NCI-H345 treated with DMSO at 0.1 percent for 48 hours (cell line): ENCODE results near the gene RAB8A.
"Not testable (repeated sequence)": the region's sequence is repeated elsewhere in the genome, so short reads cannot be mapped to it uniquely, and the experiment has no call there.

Experiments used
- DNase-seq: peaks from one replicate; lab custom pipeline; 2025; ENCODE audit not compliant: unreplicated experiment; lab: John Stamatoyannopoulos, UW

The RAB8A gene

DNA sequence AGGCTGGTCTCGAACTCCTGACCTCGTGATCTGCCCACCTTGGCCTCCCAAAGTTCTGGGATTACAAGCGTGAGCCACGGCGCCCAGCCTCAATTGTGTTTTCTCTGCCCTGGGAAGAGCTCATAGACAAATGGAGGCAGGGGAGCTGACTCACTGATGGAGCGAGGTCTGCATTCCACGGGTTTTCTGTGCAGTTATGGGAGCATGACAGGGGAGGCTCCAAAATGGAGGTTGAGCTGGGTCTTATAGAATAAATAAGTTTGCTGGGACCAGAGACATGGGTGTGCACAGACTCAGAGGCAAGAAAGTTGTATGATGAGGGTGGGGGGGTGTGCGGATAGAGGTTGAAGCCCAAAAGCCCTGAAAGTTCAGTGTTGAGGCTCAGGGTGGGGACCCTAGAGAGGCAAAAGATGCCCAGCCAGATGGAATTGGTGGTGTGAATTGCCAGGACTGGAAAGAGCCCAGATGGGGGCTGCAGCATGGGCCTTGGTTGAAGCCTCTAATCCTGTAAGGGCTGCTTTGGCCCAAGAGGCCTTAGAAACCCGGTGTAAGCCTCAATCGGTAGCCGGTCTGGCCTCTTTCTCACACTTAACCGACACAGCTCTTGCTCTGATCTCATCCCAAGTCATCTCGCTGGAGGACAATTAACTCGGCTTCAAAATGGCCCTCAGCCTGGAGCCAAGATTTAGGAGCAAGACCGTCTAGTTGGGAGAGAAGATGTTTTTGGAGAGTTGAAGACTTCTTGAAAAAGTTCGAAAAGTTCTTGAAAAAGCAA is 33.5 kb upstream of the RAB8A start:
- DNase-seq, result no peak

- no peak for DNase-seq
Observed at GRCh38 chr19:16078759-16079707, 32.7 kb upstream of the RAB8A start.

DNA sequence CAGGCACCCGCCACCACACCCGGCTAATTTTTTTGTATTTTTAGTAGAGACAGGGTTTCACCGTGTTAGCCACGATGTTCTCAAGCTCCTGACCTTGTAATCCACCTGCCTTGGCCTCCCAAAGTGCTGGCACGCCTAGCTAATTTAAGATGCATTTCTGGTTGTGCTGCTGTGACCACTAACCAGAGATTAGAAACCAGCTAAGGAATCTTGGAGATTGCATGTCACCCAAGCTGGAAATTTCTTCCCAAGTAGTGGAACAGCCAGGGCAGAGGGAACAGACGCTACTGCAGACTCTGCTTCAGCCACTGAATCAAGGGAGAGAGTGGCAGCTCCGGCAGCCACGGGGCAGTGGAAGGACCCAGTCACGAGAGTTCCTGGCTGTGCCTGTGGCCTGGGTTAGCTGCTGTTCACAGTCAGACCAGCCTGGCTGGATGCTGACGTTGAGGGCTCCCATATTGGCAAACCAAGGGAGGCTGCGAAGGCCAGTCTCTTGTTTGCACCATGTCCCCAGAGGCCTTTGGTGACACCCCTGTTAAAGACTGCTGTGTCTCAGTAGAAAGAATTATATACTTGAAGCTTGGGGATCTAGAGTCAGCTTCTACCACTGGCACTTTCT is 27.5 kb upstream of the RAB8A start:
- DNase-seq, result no peak

DNA sequence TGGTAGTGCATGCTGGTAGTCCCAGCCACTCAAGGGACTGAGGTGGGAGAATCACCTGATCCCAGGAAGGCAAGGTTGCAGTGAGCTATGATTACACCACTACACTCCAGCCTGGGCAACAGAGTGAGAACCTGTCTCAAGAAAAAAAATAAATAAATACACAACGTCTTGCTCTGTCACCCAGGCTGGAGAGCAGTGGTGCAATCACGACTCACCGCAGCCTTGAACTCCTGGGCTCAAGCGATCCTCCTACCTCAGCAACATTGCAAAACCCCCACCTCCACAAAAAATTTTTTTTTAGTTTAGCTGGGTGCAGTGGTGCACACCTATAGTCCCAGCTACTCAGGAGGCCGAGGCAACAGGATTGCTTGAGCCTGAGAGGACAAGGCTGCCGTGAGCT is 26.6 kb upstream of the RAB8A start:
- no peak for DNase-seq

GRCh38 chr19:16087404-16087803 is 24.3 kb upstream of the RAB8A start:
- DNase-seq, result not testable (repeated sequence)

GRCh38 chr19:16087940-16088339 is 23.7 kb upstream of the RAB8A start:
- DNase-seq, result no peak

- no peak for DNase-seq
Observed at GRCh38 chr19:16088351-16089009, 23.2 kb upstream of the RAB8A start.

DNA sequence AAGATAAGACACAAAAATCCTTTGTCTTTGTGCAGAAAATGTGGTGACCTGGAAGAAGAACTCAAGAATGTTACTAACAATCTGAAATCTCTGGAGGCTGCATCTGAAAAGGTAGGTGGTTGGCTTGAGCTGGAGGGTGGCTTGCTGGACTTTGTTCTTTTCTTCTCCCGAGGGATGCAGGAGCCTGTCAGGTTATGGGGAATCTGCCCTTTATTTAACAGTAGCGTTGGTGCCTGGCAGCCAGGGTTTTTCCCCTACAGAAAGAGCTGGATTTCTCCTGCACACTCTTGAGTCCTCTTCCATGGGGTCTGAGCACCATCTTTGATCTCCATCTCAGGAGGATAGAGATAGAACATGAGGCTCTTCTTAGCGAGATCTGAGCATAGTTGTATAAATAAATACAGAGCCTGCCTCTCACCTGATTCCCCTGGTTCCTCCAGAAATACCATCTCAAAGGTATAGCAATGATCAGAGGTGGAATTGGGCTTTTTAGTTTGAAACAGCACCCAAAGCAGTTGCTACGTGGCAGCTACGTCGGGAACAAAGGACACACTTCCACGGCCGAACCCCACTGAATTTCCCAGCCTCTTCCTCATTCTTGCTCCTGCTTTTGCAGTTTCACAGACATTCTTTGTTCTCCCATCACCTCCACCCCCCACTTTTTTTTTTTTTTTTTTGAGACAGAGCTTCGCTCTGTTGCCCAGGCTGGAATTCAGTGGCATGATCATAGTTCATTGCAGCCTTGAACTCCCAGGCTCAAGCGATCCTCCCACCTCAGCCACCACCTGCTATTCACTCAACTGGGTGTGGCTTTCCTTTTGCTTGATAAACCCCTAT is 22.5 kb upstream of the RAB8A start:
- no peak for DNase-seq

- no peak for DNase-seq
Observed at GRCh38 chr19:16091546-16092475, 19.9 kb upstream of the RAB8A start.

DNA sequence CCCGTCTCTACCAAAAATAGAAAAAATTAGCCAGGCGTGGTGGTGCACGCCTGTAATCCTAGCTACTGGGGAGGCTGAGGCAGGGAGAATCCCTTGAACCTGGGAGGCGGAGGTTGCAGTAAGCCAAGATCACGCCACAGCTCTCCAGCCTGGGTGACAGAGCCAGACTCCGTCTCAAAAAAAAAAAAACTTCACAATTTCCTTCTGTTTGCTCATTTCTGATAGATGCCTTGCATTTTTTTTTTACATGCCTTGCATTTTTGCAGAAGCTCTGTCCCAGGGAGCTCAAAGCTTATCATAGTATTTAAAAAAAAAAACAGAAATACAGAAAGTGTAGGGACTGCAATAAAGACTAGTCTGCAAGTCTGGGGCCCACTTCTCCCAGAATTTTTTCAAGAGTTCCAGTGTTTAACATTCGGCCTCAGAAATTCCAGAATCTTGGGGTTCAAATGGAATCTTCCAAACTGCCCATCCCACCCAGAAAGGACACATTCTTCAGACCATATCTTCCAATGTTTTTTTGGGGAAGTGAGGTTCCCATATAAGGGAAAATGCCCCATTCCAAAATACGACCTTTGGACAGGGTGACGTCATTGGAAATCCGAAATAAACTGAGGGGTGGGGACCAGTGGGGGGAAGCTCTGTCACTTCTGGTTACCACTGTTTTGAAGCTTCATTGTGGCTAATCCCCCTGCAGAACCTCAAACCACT is 17.2 kb upstream of the RAB8A start:
- no peak for DNase-seq

GRCh38 chr19:16095071-16095571 is 16.6 kb upstream of the RAB8A start:
- no peak for DNase-seq

DNA sequence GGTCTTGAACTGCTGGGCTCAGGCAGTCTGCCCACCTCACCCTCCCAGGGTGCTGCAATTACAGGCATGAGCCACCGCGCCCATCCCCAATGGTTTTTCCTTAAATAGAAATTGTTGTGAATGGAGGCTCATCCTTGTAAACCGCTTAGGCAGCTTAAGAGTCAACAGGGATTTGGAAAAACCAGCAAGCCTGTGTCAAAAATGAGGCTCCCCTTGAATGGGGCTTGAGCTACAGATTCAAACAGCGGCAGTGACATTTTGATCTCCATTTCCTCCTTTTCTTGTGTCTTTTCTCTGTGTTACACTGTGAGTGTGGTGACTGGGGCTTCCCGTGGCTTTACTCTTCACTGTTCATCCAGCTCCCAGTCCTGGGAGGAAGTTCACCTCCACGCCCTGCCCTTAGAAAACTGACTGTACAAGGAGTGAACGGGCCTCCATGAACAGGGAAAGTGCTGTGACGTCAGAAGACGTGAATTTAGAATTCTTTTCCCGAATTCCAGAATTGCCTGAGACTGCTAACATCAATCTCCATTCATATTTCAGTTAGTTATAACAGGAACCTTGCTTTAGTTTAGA is 15.3 kb upstream of the RAB8A start:
- DNase-seq, result no peak

GRCh38 chr19:16098416-16098768 is 13.3 kb upstream of the RAB8A start:
- no peak for DNase-seq

DNA sequence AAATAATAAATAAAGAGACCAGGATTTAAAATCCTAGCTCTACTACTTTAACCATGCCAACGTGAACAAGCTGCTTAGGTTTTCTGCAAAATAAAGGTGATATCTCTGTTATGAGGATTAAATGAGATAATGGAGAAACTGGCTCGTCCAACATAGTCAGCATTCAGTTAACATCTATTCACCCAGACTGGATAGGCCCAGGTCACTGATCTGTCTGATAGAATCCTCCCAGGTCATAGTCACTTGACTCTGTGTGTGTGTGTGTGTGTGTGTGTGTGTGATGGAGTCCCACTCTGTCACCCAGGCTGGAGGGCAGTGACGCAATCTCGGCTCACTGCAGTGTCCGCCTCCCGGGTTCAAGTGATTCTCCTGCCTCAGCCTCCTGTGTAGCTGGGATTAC is 12.9 kb upstream of the RAB8A start:
- DNase-seq, result no peak

DNA sequence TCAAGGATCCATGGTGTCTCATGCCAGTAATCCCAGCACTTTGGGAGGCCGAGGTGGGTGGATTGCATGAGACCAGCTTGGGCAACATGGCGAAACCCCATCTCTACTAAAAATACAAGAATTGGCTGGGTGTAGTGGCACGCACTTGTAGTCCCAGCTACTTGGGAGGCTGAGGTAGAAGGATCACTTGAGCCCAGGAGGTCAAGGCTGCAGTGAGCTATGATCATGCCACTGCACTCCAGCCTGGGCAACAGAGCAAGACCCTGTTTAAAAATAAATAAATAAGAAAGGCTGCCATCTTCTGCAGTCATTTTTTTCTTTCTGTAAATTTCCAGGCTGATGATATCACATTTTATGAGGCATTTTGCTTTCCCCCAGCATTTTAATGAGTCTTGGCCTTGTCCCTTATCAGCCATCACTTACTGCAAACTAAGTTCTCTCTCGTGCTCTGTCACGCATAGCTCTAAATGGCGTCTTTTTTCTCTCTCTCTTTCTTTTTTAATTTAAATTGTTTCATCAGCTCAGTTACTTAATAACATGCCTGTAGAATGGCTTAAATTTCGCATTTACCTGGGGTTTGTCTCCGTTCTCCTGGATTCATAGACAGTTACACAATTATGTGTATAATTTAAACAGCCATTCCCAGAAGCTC is 12.2 kb upstream of the RAB8A start:
- not testable (repeated sequence) for DNase-seq

DNA sequence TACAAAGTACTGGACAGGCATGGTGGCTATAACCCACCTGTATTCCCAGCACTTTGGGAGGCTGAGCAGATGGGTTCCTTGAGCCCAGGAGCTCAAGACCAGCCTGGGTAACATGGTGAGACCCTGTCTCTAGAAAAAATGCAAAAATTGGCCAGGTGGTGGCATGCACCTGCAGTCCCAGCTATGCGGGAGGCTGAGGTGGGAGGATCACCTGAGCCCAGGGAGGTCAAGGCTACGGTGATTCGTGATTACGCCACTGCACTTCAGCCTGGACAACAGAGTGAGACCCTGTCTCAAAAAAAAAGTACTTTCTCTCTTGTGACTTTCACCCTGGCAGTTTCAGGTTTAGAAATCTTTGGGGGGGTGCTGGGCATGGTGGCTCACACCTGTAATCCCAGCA is 11.2 kb upstream of the RAB8A start:
- no peak for DNase-seq

DNA sequence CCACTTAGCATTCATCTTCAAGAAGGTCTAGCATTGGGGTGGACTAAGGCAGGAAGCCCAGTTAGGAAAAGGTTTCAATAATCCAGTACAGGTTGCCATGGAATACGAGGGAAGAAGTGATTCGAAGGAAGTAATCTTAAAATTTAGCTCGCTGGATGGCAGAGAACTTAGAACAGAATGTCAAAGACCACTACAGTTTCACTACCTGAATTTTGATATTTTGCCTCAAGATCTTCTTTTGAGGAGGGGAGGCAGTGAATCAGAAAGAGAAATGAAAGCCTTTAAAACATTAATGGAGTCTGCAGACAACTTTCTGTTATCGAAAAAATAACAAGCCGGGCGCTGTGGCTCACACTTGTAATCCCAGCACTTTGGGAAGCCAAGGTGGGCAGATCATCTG is 7.0 kb upstream of the RAB8A start:
- DNase-seq, result no peak

DNA sequence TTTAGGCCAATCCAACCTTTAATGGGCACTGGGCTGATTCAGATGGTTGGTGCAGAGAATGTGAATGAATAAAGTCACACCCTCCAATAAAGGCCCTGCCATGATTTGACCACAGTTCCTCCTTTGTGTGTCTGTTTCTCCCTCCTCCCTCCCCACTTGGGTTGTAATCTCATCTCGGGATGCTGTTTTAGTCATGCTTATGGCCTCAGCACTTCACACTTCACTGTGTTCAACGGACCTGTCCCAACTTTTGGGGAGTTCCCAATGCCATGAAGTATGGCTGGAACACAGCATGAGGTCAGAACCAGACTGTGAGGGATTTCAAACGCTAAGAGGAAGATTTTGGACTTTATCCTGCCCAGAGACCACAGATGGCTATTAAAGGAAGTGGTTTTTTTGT is 5.6 kb upstream of the RAB8A start:
- no peak for DNase-seq
